ENCODE measurements around the gene BORCS5. TPM values are rescaled to one million over a fixed set of nuclear protein-coding genes. Genes with fewer than 3 reads are reported as not detected.

BORCS5 gene
- total and polyA plus RNA-seq, 2 donors (not counting 1 experiment from before 2014, with no cell fraction given): 13.5 to 14.4 TPM

- Histone ChIP-seq H3K9ac (ENCODE audit: insufficient read depth, low read length) (no peak overlapping the region), H2AFZ (ENCODE audit: low read length) (no peak overlapping the region), H3K27ac (ENCODE audit: insufficient read depth, low read length) (no peak overlapping the region), H3K36me3 (ENCODE audit: control insufficient read depth, insufficient read depth, low read length) (peaks cover 3% of the 10 kb centered on the region), H3K4me1 (ENCODE audit: control insufficient read depth, extremely low read depth, insufficient read depth, low read length) (no peaks in the 10 kb centered on the region), H3K9me3 (ENCODE audit: control insufficient read depth, insufficient read depth, low read depth, low read length) (no peaks in the 10 kb centered on the region), H3K79me2 (ENCODE audit: control insufficient read depth, insufficient read depth, low read length) (no peaks in the 10 kb centered on the region), H3K4me3 (replicated peaks in 1 of 4; ENCODE audit: control extremely low read depth in 1 of 4, insufficient read depth in 1 of 4, low read depth in 3 of 4, low read length in 4 of 4) (no peak overlapping the region), H4K20me1 (ENCODE audit: control insufficient read depth, extremely low read depth, insufficient read depth, low read length) (no peaks in the 10 kb centered on the region), H3K4me2 (ENCODE audit: extremely low read depth, insufficient read depth, low read length) (no peak overlapping the region), H3K27me3 (ENCODE audit: control insufficient read depth, insufficient read depth, low read length) (no peaks in the 10 kb centered on the region)
- DNase-seq (ENCODE audit: low read depth in 2 of 2): no peak
- TF ChIP-seq CTCF (conservative IDR thresholded peaks at IDR 0.05 in 1 of 2, IDR thresholded peaks at IDR 0.05 in 1 of 2; ENCODE audit: low read depth in 1 of 2, low read length in 2 of 2): no peak
- TF ChIP-seq EZH2 (IDR thresholded peaks at IDR 0.05; ENCODE audit: low read length, missing control alignments): no peak
Observed at GRCh38 chr12:12483438-12483837, 126.6 kb downstream of the BORCS5 start.

- DNase-seq (ENCODE audit: low read depth in 2 of 2): no peak
- H3K27me3 ChIP-seq (ENCODE audit: control insufficient read depth, insufficient read depth, low read length): no peaks in the 10 kb centered on the region
- H3K9ac ChIP-seq (ENCODE audit: insufficient read depth, low read length): no peak overlapping the region
- H3K27ac ChIP-seq (ENCODE audit: insufficient read depth, low read length): no peak overlapping the region
- no peak overlapping the region for H2AFZ ChIP-seq (ENCODE audit: low read length)
- no peaks in the 10 kb centered on the region for H3K4me1 ChIP-seq (ENCODE audit: control insufficient read depth, extremely low read depth, insufficient read depth, low read length)
- H3K4me2 ChIP-seq (ENCODE audit: extremely low read depth, insufficient read depth, low read length): no peak overlapping the region
- no peaks in the 10 kb centered on the region for H4K20me1 ChIP-seq (ENCODE audit: control insufficient read depth, extremely low read depth, insufficient read depth, low read length)
- TF ChIP-seq EZH2 (IDR thresholded peaks at IDR 0.05; ENCODE audit: low read length, missing control alignments) (no peak), CTCF (conservative IDR thresholded peaks at IDR 0.05 in 1 of 2, IDR thresholded peaks at IDR 0.05 in 1 of 2; ENCODE audit: low read depth in 1 of 2, low read length in 2 of 2) (no peak)
- H3K36me3 ChIP-seq (ENCODE audit: control insufficient read depth, insufficient read depth, low read length): peaks cover 2% of the 10 kb centered on the region
- no peak overlapping the region for H3K4me3 ChIP-seq (replicated peaks in 1 of 4; ENCODE audit: control extremely low read depth in 1 of 4, insufficient read depth in 1 of 4, low read depth in 3 of 4, low read length in 4 of 4)
- no peaks in the 10 kb centered on the region for H3K9me3 ChIP-seq (ENCODE audit: control insufficient read depth, insufficient read depth, low read depth, low read length)
- no peaks in the 10 kb centered on the region for H3K79me2 ChIP-seq (ENCODE audit: control insufficient read depth, insufficient read depth, low read length)
Observed at GRCh38 chr12:12486661-12487240, 129.9 kb downstream of the BORCS5 start.

- peaks cover 2% of the 10 kb centered on the region for H3K36me3 ChIP-seq (ENCODE audit: control insufficient read depth, insufficient read depth, low read length)
- H3K4me2 ChIP-seq (ENCODE audit: extremely low read depth, insufficient read depth, low read length): no peak overlapping the region
- H3K4me1 ChIP-seq (ENCODE audit: control insufficient read depth, extremely low read depth, insufficient read depth, low read length): no peaks in the 10 kb centered on the region
- DNase-seq (ENCODE audit: low read depth in 2 of 2): no peak
- no peak overlapping the region for H3K27ac ChIP-seq (ENCODE audit: insufficient read depth, low read length)
- no peak overlapping the region for H3K9ac ChIP-seq (ENCODE audit: insufficient read depth, low read length)
- no peak for TF ChIP-seq EZH2 (IDR thresholded peaks at IDR 0.05; ENCODE audit: low read length, missing control alignments)
- H3K9me3 ChIP-seq (ENCODE audit: control insufficient read depth, insufficient read depth, low read depth, low read length): no peaks in the 10 kb centered on the region
- no peaks in the 10 kb centered on the region for H4K20me1 ChIP-seq (ENCODE audit: control insufficient read depth, extremely low read depth, insufficient read depth, low read length)
- no peak overlapping the region for H2AFZ ChIP-seq (ENCODE audit: low read length)
- no peaks in the 10 kb centered on the region for H3K27me3 ChIP-seq (ENCODE audit: control insufficient read depth, insufficient read depth, low read length)
- H3K79me2 ChIP-seq (ENCODE audit: control insufficient read depth, insufficient read depth, low read length): no peaks in the 10 kb centered on the region
- no peak overlapping the region for H3K4me3 ChIP-seq (replicated peaks in 1 of 4; ENCODE audit: control extremely low read depth in 1 of 4, insufficient read depth in 1 of 4, low read depth in 3 of 4, low read length in 4 of 4)
Observed at GRCh38 chr12:12487490-12487889, 130.6 kb downstream of the BORCS5 start.

All from fibroblast of lung (primary cell).